ENCODE results near the gene STC2. TPM values are rescaled to one million over a fixed set of nuclear protein-coding genes. Genes with fewer than 3 reads are reported as not detected.
"Not testable (repeated sequence)": the region's sequence is repeated elsewhere in the genome, so short reads cannot be mapped to it uniquely, and the experiment has no call there.

The STC2 gene
- total RNA-seq = 0.80 TPM
- 0.48 TPM for polyA plus RNA-seq
- long read RNA-seq, donor 1 = 0 reads
- long read RNA-seq, donor 2 = 0 reads
- long read RNA-seq, donor 3 = 0 reads
- long read RNA-seq, donor 4 = 0 reads
- long read RNA-seq, donor 5, full-length matches to known transcripts = 1 of 1 reads
- long read RNA-seq, donor 5, partial matches to known transcripts = 0 of 1 reads
- long read RNA-seq, donor 5, other reads (novel, unspliced or antisense) = 0 of 1 reads
- long read RNA-seq, donor 6, full-length matches to known transcripts = 1 of 1 reads
- long read RNA-seq, donor 6, partial matches to known transcripts = 0 of 1 reads
- long read RNA-seq, donor 6, other reads (novel, unspliced or antisense) = 0 of 1 reads
- long read RNA-seq, donor 7 = 0 reads
- long read RNA-seq, donor 8 = 0 reads
- long read RNA-seq, donor 9 = 0 reads
- long read RNA-seq, donor 10 = 0 reads

- Histone ChIP-seq H3K27ac (ENCODE audit: low read depth in 1 of 2, low read length in 1 of 2) (no peak within 1 kb of the TSS), H3K9me3 (ENCODE audit: control insufficient read depth in 2 of 2, insufficient read depth in 1 of 2, low read length in 1 of 2) (peaks cover 1 to 4% of the 10 kb centered on the region in 2 donors), H3K27me3 (ENCODE audit: control insufficient read depth in 2 of 2, insufficient read depth in 1 of 2, low read length in 1 of 2) (peaks cover 70 to 89% of the 10 kb centered on the region in 2 donors), H3K4me3 (ENCODE audit: low read length in 2 of 2) (peak within 1 kb of the TSS in 1 of 2 donors; percentile 13), H3K36me3 (ENCODE audit: control insufficient read depth in 2 of 2, insufficient read depth in 2 of 2, low read length in 1 of 2) (no peaks in the 10 kb centered on the region), H3K4me1 (ENCODE audit: control insufficient read depth in 2 of 2, insufficient read depth in 2 of 2, low read length in 2 of 2) (peaks cover 0 to 5% of the 10 kb centered on the region in 2 donors)
- 2% methylated on average over 72 of the region's 72 CpGs for WGBS
- DNase-seq (ENCODE audit: low read depth in 6 of 9, low spot score in 9 of 9) = peak in 1 of 9 donors; percentile 7
These were observed at the start of gene STC2 for GRCh38 chr5:173327948-173328843. TSS of gene STC2 (minus strand) at chr5:173328414. CDS start at chr5:173328193, 221 bp downstream.

- Histone ChIP-seq H3K4me1 (ENCODE audit: control insufficient read depth in 2 of 2, insufficient read depth in 2 of 2, low read length in 2 of 2) (no peaks in the 10 kb centered on the region), H3K27me3 (ENCODE audit: control insufficient read depth in 2 of 2, insufficient read depth in 1 of 2, low read length in 1 of 2) (no peaks in the 10 kb centered on the region), H3K27ac (ENCODE audit: low read depth in 1 of 2, low read length in 1 of 2) (no peak overlapping the region), H3K36me3 (ENCODE audit: control insufficient read depth in 2 of 2, insufficient read depth in 2 of 2, low read length in 1 of 2) (no peaks in the 10 kb centered on the region), H3K9me3 (ENCODE audit: control insufficient read depth in 2 of 2, insufficient read depth in 1 of 2, low read length in 1 of 2) (no peaks in the 10 kb centered on the region), H3K4me3 (ENCODE audit: low read length in 2 of 2) (no peak overlapping the region)
- no peak for DNase-seq (ENCODE audit: low read depth in 6 of 9, low spot score in 9 of 9)
- WGBS = 45% methylated on average over 2 of the region's 2 CpGs
These were observed 43.2 kb upstream of the STC2 start for GRCh38 chr5:173371400-173371799.

GRCh38 chr5:173363406-173363805 lies 35.2 kb upstream of the STC2 start:
- H3K27me3 ChIP-seq (ENCODE audit: control insufficient read depth in 2 of 2, insufficient read depth in 1 of 2, low read length in 1 of 2); DNase-seq (ENCODE audit: low read depth in 6 of 9, low spot score in 9 of 9); H3K27ac ChIP-seq (ENCODE audit: low read depth in 1 of 2, low read length in 1 of 2); H3K36me3 ChIP-seq (ENCODE audit: control insufficient read depth in 2 of 2, insufficient read depth in 2 of 2, low read length in 1 of 2); H3K4me3 ChIP-seq (ENCODE audit: low read length in 2 of 2); H3K4me1 ChIP-seq (ENCODE audit: control insufficient read depth in 2 of 2, insufficient read depth in 2 of 2, low read length in 2 of 2); H3K9me3 ChIP-seq (ENCODE audit: control insufficient read depth in 2 of 2, insufficient read depth in 1 of 2, low read length in 1 of 2): not testable (repeated sequence)
- WGBS = 88% methylated on average over 1 of the region's 1 CpG

- no peak overlapping the region for H3K4me3 ChIP-seq (ENCODE audit: low read length in 2 of 2)
- no peaks in the 10 kb centered on the region for H3K9me3 ChIP-seq (ENCODE audit: control insufficient read depth in 2 of 2, insufficient read depth in 1 of 2, low read length in 1 of 2)
- no peaks in the 10 kb centered on the region for H3K27me3 ChIP-seq (ENCODE audit: control insufficient read depth in 2 of 2, insufficient read depth in 1 of 2, low read length in 1 of 2)
- H3K36me3 ChIP-seq (ENCODE audit: control insufficient read depth in 2 of 2, insufficient read depth in 2 of 2, low read length in 1 of 2) = no peaks in the 10 kb centered on the region
- 87% methylated on average over 5 of the region's 5 CpGs for WGBS
- no peaks in the 10 kb centered on the region for H3K4me1 ChIP-seq (ENCODE audit: control insufficient read depth in 2 of 2, insufficient read depth in 2 of 2, low read length in 2 of 2)
- no peak for DNase-seq (ENCODE audit: low read depth in 6 of 9, low spot score in 9 of 9)
- H3K27ac ChIP-seq (ENCODE audit: low read depth in 1 of 2, low read length in 1 of 2) = no peak overlapping the region
These were observed 27.3 kb upstream of the STC2 start for GRCh38 chr5:173355561-173355960.

GRCh38 chr5:173354645-173355044 lies 26.4 kb upstream of the STC2 start:
- no peaks in the 10 kb centered on the region for H3K27me3 ChIP-seq (ENCODE audit: control insufficient read depth in 2 of 2, insufficient read depth in 1 of 2, low read length in 1 of 2)
- WGBS = 95% methylated on average over 2 of the region's 2 CpGs
- DNase-seq (ENCODE audit: low read depth in 6 of 9, low spot score in 9 of 9) = no peak
- H3K9me3 ChIP-seq (ENCODE audit: control insufficient read depth in 2 of 2, insufficient read depth in 1 of 2, low read length in 1 of 2) = no peaks in the 10 kb centered on the region
- no peaks in the 10 kb centered on the region for H3K4me1 ChIP-seq (ENCODE audit: control insufficient read depth in 2 of 2, insufficient read depth in 2 of 2, low read length in 2 of 2)
- H3K27ac ChIP-seq (ENCODE audit: low read depth in 1 of 2, low read length in 1 of 2) = no peak overlapping the region
- H3K36me3 ChIP-seq (ENCODE audit: control insufficient read depth in 2 of 2, insufficient read depth in 2 of 2, low read length in 1 of 2) = no peaks in the 10 kb centered on the region
- no peak overlapping the region for H3K4me3 ChIP-seq (ENCODE audit: low read length in 2 of 2)

GRCh38 chr5:173352366-173353349 lies 24.4 kb upstream of the STC2 start:
- Histone ChIP-seq H3K4me3 (ENCODE audit: low read length in 2 of 2) (no peak overlapping the region), H3K27me3 (ENCODE audit: control insufficient read depth in 2 of 2, insufficient read depth in 1 of 2, low read length in 1 of 2) (no peaks in the 10 kb centered on the region), H3K9me3 (ENCODE audit: control insufficient read depth in 2 of 2, insufficient read depth in 1 of 2, low read length in 1 of 2) (no peaks in the 10 kb centered on the region), H3K27ac (ENCODE audit: low read depth in 1 of 2, low read length in 1 of 2) (no peak overlapping the region), H3K36me3 (ENCODE audit: control insufficient read depth in 2 of 2, insufficient read depth in 2 of 2, low read length in 1 of 2) (no peaks in the 10 kb centered on the region), H3K4me1 (ENCODE audit: control insufficient read depth in 2 of 2, insufficient read depth in 2 of 2, low read length in 2 of 2) (no peaks in the 10 kb centered on the region)
- no peak for DNase-seq (ENCODE audit: low read depth in 6 of 9, low spot score in 9 of 9)
- 89% methylated on average over 24 of the region's 24 CpGs for WGBS

- H3K4me3 ChIP-seq (ENCODE audit: low read length in 2 of 2) = no peak overlapping the region
- H3K36me3 ChIP-seq (ENCODE audit: control insufficient read depth in 2 of 2, insufficient read depth in 2 of 2, low read length in 1 of 2) = no peaks in the 10 kb centered on the region
- no peaks in the 10 kb centered on the region for H3K4me1 ChIP-seq (ENCODE audit: control insufficient read depth in 2 of 2, insufficient read depth in 2 of 2, low read length in 2 of 2)
- no peak for DNase-seq (ENCODE audit: low read depth in 6 of 9, low spot score in 9 of 9)
- no peaks in the 10 kb centered on the region for H3K27me3 ChIP-seq (ENCODE audit: control insufficient read depth in 2 of 2, insufficient read depth in 1 of 2, low read length in 1 of 2)
- H3K9me3 ChIP-seq (ENCODE audit: control insufficient read depth in 2 of 2, insufficient read depth in 1 of 2, low read length in 1 of 2) = no peaks in the 10 kb centered on the region
- 92% methylated on average over 13 of the region's 13 CpGs for WGBS
- no peak overlapping the region for H3K27ac ChIP-seq (ENCODE audit: low read depth in 1 of 2, low read length in 1 of 2)
These were observed 14.9 kb upstream of the STC2 start for GRCh38 chr5:173342813-173343755.

GRCh38 chr5:173341961-173342430 lies 13.8 kb upstream of the STC2 start:
- Histone ChIP-seq H3K27ac (ENCODE audit: low read depth in 1 of 2, low read length in 1 of 2) (no peak overlapping the region), H3K9me3 (ENCODE audit: control insufficient read depth in 2 of 2, insufficient read depth in 1 of 2, low read length in 1 of 2) (no peaks in the 10 kb centered on the region), H3K4me3 (ENCODE audit: low read length in 2 of 2) (no peak overlapping the region), H3K36me3 (ENCODE audit: control insufficient read depth in 2 of 2, insufficient read depth in 2 of 2, low read length in 1 of 2) (no peaks in the 10 kb centered on the region), H3K4me1 (ENCODE audit: control insufficient read depth in 2 of 2, insufficient read depth in 2 of 2, low read length in 2 of 2) (no peaks in the 10 kb centered on the region), H3K27me3 (ENCODE audit: control insufficient read depth in 2 of 2, insufficient read depth in 1 of 2, low read length in 1 of 2) (no peaks in the 10 kb centered on the region)
- no peak for DNase-seq (ENCODE audit: low read depth in 6 of 9, low spot score in 9 of 9)
- WGBS = 53% methylated on average over 7 of the region's 7 CpGs
